Activated CD4-positive, alpha-beta T cell treated with anti-CD3 and anti-CD28 coated beads for 4 hours (primary cell): ENCODE measurements around the gene TBC1D2B.

Source experiments
- DNase-seq, 2 donors: peaks; one replicate each; pipeline ENCODE4 v3.0.0-alpha.2; 2020

Gene TBC1D2B

GRCh38 chr15:78071383-78071782, 6.1 kb downstream of the TBC1D2B start:
- no peak for DNase-seq

- peak; percentile 56 to 60 for DNase-seq
Measured at GRCh38 chr15:78070049-78070700, 7.3 kb downstream of the TBC1D2B start.

GRCh38 chr15:78069462-78070029, 8.0 kb downstream of the TBC1D2B start:
- DNase-seq: no peak

GRCh38 chr15:78069052-78069414, 8.5 kb downstream of the TBC1D2B start:
- DNase-seq: peak in 1 of 2 donors; percentile 35

- no peak for DNase-seq
Measured at GRCh38 chr15:78067328-78068228, 9.9 kb downstream of the TBC1D2B start.

GRCh38 chr15:78065973-78066946, 11.3 kb downstream of the TBC1D2B start:
- no peak for DNase-seq

- DNase-seq: no peak
Measured at GRCh38 chr15:78065284-78065872, 12.1 kb downstream of the TBC1D2B start.

GRCh38 chr15:78064544-78064943, 13.0 kb downstream of the TBC1D2B start:
- no peak for DNase-seq

GRCh38 chr15:78063970-78064385, 13.5 kb downstream of the TBC1D2B start:
- DNase-seq: no peak

GRCh38 chr15:78063217-78063616, 14.3 kb downstream of the TBC1D2B start:
- no peak for DNase-seq

- DNase-seq: peak; percentile 43 to 52
Measured at GRCh38 chr15:78061963-78062427, 15.5 kb downstream of the TBC1D2B start.

GRCh38 chr15:78060232-78060631, 17.3 kb downstream of the TBC1D2B start:
- no peak for DNase-seq

- DNase-seq: no peak
Measured at GRCh38 chr15:78059110-78059839, 18.2 kb downstream of the TBC1D2B start.

GRCh38 chr15:78058401-78058935, 19.0 kb downstream of the TBC1D2B start:
- DNase-seq: no peak

GRCh38 chr15:78057803-78058202, 19.7 kb downstream of the TBC1D2B start:
- DNase-seq: no peak

GRCh38 chr15:78056714-78057269, 20.7 kb downstream of the TBC1D2B start:
- peak in 1 of 2 donors; percentile 36 for DNase-seq

GRCh38 chr15:78055919-78056713, 21.4 kb downstream of the TBC1D2B start:
- DNase-seq: no peak

GRCh38 chr15:78054966-78055365, 22.5 kb downstream of the TBC1D2B start:
- no peak for DNase-seq

- no peak for DNase-seq
Measured at GRCh38 chr15:78054518-78054917, 23.0 kb downstream of the TBC1D2B start.

- no peak for DNase-seq
Measured at GRCh38 chr15:78052545-78052944, 25.0 kb downstream of the TBC1D2B start.
